Measurements from ENCODE around the gene GRHL1.
"Not testable (repeated sequence)": the region's sequence is repeated elsewhere in the genome, so short reads cannot be mapped to it uniquely, and the experiment has no call there.

Gene GRHL1

GRCh38 chr2:10028407-10028987, 77.0 kb downstream of the GRHL1 start:
- no peak for DNase-seq

DNA sequence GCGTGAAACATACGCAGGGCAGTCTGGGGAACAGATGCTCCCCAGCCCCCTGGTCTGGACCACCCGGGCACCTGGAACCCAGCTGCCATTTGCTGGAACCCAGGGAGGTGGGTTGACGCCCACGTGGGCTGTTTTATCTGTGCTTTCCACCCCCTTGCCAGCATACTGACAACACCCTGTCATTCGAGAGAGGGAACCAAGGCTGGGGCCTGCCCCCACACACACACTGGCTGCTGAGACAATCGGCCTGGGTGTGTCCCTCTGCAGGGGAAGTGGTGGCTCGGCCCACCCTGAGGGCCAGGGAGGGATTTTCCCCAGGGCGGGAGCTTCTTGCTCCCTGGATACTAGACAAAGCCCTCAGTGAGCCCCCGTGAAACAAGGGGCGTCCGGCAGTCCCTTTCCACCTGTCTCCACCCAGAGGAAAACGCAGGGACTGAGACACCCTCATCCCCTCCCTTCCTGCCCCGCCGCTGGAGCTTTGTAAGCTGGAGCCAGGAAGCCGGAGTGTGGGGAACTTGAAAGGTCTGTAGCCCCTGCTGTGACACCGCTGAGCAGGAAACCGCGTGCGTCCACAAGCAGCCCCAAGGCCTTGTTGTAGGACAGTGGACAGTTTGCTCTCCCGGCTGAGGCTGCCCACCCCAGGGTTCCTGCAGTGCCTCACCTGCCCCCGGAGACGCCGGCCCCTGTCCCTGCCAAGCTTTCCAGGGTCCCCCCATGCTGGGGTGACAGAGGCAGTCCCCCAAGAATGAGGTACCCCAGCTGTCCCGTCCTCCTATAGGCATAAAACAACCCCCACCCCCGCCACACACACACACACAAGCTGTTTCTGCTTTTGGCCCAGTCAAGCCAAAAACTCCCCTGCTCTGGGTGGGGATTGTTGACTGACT, 77.7 kb downstream of the GRHL1 start:
- DNase-seq, result no peak

DNA sequence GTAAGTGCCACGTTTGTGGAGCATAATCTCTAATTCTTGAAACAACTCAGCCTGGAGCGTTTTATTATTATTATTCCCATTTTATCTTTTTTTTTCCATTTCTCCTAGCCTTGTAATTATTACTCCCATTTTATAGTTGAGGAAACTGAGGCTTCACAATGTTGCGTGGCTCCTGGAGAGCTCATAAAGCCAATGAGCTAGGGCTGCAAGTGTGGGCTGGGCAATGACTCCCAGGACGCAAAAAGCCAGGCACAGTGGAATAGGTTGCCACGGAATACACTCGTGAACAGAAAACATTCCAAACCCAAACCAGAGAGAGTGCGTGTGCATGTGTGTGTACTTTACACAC, 78.4 kb downstream of the GRHL1 start:
- no peak for DNase-seq

- no peak for DNase-seq
Observed at GRCh38 chr2:10030311-10030736, 78.8 kb downstream of the GRHL1 start.

DNA sequence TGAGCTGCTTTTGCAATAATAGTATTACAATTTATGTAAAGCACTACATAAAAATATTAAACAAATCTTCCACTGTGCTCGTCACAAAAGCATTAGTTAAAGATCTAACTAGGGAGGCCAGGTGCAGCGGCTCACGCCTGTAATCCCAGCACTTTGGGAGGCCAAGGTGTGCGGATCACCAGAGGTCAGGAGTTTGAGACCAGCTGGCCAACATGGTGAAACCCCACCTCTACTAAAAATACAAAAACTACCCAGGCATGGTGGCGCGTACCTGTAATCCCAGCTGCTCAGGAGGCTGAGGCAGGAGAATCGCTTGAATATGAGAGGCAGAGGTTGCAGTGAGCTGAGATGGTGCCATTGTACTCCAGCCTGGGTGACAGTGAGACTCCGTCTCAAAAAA, 79.3 kb downstream of the GRHL1 start:
- not testable (repeated sequence) for DNase-seq

DNA sequence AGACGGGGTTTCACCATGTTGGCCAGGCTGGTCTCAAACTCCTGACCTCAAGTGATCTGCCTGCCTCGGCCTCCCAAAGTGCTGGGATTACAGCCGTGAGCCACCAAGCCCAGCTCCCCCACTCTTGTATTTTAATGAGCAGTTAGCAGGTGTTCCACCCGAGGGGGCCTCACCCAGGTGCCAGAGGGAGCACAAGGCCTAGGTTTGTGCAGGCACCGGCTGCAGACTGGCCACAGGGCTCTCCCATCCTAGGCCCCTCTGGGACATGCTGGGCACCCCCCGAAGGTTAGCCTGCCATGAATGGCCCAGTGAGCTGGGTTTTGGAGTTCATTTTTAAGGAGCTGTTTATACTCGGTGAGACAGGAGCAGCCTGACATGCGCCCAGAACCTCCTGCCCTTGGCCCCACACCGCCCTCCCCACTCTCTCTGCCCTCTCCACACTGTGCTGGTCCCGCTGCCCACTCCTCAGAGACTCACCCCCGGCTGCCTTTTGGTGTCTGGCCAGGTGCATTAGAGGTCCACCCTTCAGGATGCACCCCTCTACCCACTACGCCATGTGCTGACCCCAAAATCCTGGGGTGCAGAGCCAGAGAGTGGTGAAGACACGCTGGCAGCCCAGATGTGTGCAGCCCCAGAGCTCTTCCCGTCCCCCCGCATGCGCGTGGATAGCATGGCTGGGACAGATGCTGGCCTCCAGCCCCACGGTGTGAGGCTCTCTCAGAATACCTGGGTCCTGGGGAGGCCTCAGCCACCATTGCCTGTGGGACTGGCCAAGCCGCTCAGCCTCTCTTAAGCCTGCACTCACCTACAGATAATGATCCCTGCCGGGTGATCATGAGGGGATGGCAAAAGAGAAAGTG, 80.6 kb downstream of the GRHL1 start:
- DNase-seq, result no peak

DNA sequence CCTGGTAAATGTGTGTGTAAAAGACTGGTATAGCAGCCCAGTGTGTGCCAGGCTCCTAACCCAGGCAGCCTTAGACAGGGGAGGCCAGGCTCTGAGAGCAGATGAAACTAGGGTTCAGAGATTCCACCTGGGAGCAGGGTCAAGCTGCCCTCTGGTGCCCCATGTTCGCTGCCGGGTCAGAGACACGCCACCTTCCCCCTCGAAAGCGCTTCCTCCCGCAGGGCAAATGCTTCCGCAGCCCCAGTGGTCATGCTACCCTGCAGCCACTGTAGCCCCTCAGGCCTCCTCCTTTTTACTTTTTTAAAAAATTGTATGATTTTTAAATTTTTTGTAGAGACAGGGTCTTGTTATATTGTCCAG, 81.2 kb downstream of the GRHL1 start:
- DNase-seq, result no peak

GRCh38 chr2:10033251-10034006, 81.9 kb downstream of the GRHL1 start:
- no peak for DNase-seq

GRCh38 chr2:10034333-10035052, 83.0 kb downstream of the GRHL1 start:
- no peak for DNase-seq

DNA sequence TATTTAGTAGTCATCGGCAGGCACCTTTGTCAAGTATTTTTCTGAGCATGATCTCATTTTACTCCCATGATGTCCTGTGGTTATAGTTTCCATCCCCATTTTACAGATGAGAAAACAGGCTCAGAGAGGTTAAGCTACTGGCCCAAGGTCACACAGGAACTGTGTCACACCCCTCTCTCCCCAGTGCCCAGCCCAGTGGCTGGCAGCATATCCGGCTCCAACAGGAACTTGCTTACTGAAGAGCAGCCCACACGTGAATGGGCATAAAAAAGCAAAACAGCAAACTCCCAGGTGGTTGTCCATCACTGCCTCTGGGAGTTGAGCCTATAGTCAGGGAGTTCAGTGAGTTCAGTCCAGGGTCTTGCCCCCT, 83.5 kb downstream of the GRHL1 start:
- DNase-seq, result no peak

GRCh38 chr2:10035633-10036032, 84.1 kb downstream of the GRHL1 start:
- no peak for DNase-seq

DNA sequence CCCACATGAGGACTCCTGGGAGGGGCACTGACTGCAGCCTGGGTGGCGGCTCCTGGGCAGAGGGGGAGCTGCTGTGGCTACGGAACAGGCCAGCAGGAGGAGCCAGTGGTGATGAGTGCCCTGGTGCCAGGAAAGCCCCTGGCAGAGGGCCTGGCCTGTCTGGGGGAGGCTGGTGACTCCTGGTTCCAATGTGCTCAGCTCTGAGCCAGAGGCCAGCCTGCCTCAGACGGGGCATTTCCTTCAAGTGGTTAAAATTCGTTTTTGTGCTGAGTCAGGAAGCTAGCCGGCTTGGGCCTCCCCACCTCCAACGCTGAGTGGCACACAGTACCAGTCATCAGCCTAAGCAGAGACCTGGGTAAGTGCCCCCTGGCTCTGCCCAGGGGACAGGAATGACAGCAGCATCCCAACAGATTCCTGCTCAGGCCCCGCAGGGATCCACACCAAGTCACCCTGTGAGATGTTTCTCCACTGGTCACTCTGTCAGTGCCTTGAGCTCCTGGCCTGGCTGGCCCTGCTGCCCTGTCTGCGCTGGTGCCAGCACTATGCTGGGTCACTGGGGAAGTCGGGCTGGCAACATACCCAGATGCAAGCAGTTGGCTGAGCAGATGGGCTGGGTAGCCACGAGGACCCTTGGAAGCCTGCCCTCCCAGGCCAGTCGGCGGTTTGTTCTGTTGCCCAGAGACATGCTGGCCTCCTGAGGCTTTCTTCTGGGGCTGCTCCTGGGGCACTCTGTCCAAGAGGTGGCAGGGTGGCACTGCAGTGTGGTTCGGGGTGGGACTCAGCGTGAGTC, 84.8 kb downstream of the GRHL1 start:
- DNase-seq, result peak; percentile 82 to 88

DNA sequence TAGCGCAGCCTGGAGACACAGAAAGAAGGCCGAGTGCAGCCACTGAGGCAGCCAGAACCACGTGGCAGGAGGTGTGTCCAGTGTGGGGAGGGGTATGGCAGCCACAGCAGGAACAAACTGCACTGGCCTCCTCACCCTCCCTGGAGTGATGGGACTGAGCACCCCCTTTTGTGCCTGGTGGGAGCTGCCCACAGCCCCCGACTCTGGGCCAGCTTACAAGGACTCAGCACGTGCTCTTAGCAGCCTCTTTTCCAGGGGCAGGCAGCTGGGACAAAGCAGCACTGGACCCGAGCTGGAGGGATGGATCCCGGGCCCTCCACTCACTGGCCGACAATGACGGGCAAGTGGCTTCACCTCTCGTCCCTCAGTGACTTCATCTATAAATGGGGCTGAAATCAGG, 86.6 kb downstream of the GRHL1 start:
- DNase-seq, result no peak

GRCh38 chr2:10038716-10039115, 87.2 kb downstream of the GRHL1 start:
- DNase-seq, result no peak

GRCh38 chr2:10039658-10040410, 88.3 kb downstream of the GRHL1 start:
- peak; percentile 43 to 54 for DNase-seq

- DNase-seq, result no peak
Observed at GRCh38 chr2:10041711-10042110, 90.2 kb downstream of the GRHL1 start.

- DNase-seq, result peak in 1 of 2 donors; percentile 25
Observed at GRCh38 chr2:10042301-10043161, 91.0 kb downstream of the GRHL1 start.

DNA sequence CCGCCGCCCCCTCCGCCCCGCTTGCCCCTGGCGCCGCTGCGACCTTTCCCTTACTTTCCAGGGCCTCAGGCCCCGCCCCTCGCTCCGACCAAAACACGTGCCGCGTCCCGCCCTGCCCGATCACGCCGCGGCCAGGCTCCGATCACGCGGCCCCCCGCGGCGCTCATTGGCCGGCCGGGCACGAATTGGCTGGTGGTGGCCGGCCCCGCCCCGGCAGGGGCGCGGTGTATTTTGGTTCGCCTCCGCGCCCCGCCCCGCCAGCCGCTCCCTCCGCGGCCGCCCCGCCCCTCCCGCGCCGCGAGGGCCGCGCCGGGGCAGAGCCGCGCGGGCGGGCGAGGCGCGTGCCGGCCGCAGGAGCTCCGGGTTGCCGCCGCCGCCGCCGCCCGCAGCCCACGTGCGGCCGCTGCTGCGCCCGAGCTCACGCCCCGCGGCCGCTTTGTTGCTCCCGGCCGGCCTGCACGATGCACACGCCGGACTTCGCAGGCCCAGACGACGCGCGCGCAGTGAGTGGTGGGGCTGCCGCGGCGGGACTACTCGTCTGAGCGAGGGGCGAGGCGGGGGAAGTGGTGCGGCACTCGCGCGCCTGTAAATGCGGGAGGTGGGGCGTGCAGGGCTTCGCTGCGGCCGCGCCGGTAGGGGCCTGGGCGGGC, 91.9 kb downstream of the GRHL1 start, which contains the start of gene KLF11:
Gene KLF11, plus strand, starts transcription at position 295 of the 650 bp plus-strand sequence. Its CDS starts 167 bp downstream, at position 462.
- DNase-seq, result peak; percentile 51 to 73

Measured in hippocampal formation (tissue), 2 donors.